Right lobe of liver (tissue), 6 donors: Measurements from ENCODE around the gene LMAN2L. TPM values are rescaled to one million over a fixed set of nuclear protein-coding genes. Genes with fewer than 3 reads are reported as not detected.

Experiments
- ATAC-seq, 4 donors: fragments of 200-7000 bp; cut with Tn5 transposase; one replicate each; pipeline ENCODE4 v1.9.1; 2020; ENCODE audit warnings: mild to moderate bottlenecking in 4 of 4, moderate library complexity in 4 of 4
- DNase-seq, 3 donors: peaks; one replicate each; pipeline ENCODE4 v3.0.0-alpha.2; 2020
- H3K27ac ChIP-seq, 3 donors: fragments of 200-600 bp; one replicate each; pipeline ENCODE4 v1.8.0; 2022
- H3K27me3 ChIP-seq, 2 donors: fragments of 200-600 bp; one replicate each; pipeline ENCODE4 v1.8.0; 2022
- H3K36me3 ChIP-seq, 4 donors: fragments of 200-600 bp; sonication (generic) in 1 of 4; one replicate each; pipeline versions ENCODE4 v1.5.1 to v1.8.0; 2017 to 2022; ENCODE audit warnings: control low read depth in 1 of 4
- H3K4me1 ChIP-seq, 4 donors: fragments of 200-600 bp; sonication (generic) in 1 of 4; one replicate each; pipeline versions ENCODE4 v1.5.1 to v1.8.0; 2017 to 2022; ENCODE audit warnings: control low read depth in 1 of 4
- H3K4me3 ChIP-seq, 3 donors: fragments of 200-600 bp; one replicate each; pipeline ENCODE4 v1.8.0; 2022
- H3K9me3 ChIP-seq, 4 donors: fragments of 200-600 bp; sonication (generic) in 1 of 4; one replicate each; pipeline versions ENCODE4 v1.5.1 to v1.8.0; 2017 to 2022; ENCODE audit warnings: control low read depth in 1 of 4
- POLR2A ChIP-seq: fragments of 450-650 bp; IDR thresholded peaks from one replicate; pipeline ENCODE4 v1.6.1; 2017; ENCODE audit warnings: antibody characterized with exemption, mild to moderate bottlenecking
- WGBS: methylation state at CpG from one replicate; pipeline ENCODE4 v1.1.6; 2018; ENCODE audit warnings: low coverage, low lambda C conversion rate; ENCODE audit not compliant: insufficient coverage; ENCODE audit errors: missing lambda C conversion rate; 5-methylcytosine and 5-hydroxymethylcytosine counted together
- intact Hi-C, 2 donors: fragments of 100-400 bp; cut with DNase I; formaldehyde crosslinking; loops; one replicate each; pipeline versions ENCODE4 v1.11.2 to v1.14.1; 2022
- total RNA-seq, 6 experiments: library from RNA; depleted of rRNA in 2 of 6; stranded (reverse); fragments of >200 nt in 2 of 6; fragmentation: NEBNext Ultra II Directional in 3 of 6; extraction: Animal tissue kit (Norgen Biotek cat#: 25700) in 3 of 6; gene quantifications; one replicate each; pipeline versions ENCODE4 v1.1.0 to v1.2.4, GENCODE V29; 2016 to 2023
- TF ChIP-seq, protein P1 (sequence below), 4 donors: fragments of 200-600 bp in 3 of 4; fragments of 450-650 bp in 1 of 4; IDR thresholded peaks; one replicate each; pipeline versions ENCODE4 v1.5.1 to v1.8.0; 2016 to 2022; ENCODE audit warnings: antibody characterized with exemption in 4 of 4, mild to moderate bottlenecking in 2 of 4
- donor health status: DM: no; HTN: yes; CAD: no.
- donor health status: DM: no; HTN: no; CAD: no.
- donor health status: DM: no; HTN: no; CAD: no.
- donor health status: DM: no; HTN: yes; CAD: no.
- donor health status: DM: no; HTN: yes; CAD: no.

LMAN2L gene
- total RNA-seq, 6 experiments from 2014 or later: 5.5 to 17.8 (median 11.3) TPM

DNA sequence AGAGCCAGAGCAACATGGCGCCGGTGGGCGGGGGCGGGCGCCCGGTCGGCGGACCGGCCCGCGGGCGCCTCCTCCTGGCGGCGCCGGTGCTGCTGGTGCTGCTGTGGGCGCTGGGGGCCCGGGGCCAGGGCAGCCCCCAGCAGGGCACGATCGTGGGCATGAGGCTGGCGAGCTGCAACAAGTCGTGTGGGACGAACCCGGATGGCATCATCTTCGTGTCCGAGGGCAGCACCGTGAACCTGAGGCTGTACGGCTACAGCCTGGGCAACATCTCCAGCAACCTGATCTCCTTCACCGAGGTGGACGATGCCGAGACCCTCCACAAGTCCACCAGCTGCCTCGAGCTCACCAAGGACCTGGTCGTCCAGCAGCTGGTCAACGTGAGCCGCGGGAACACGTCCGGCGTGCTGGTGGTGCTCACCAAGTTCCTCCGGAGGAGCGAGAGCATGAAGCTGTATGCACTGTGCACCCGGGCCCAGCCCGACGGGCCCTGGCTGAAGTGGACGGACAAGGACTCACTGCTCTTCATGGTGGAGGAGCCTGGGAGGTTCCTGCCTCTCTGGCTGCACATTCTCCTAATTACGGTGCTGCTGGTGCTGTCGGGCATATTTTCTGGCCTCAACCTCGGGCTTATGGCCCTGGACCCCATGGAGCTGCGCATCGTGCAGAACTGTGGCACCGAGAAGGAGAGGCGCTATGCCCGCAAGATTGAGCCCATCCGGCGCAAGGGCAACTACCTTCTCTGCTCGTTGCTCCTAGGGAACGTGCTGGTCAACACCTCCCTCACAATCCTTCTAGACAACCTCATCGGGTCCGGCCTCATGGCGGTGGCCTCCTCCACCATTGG is 21.3 kb upstream of the LMAN2L start:
- ATAC-seq (peak; percentile 8 to 28 (median 14)), DNase-seq (peak; percentile 53 to 71 (median 54))
- no peaks in the 10 kb centered on the region for H3K27me3 ChIP-seq
- no peaks in the 10 kb centered on the region for H3K36me3 ChIP-seq
- H3K4me3 ChIP-seq: peak overlapping the region; percentile 56 to 70 (median 67)
- intact Hi-C loops: no loop called here
- 8% methylated on average over 4 of the region's 59 CpGs for WGBS
- no peaks in the 10 kb centered on the region for H3K9me3 ChIP-seq
- H3K27ac ChIP-seq: peak overlapping the region; percentile 62 to 76 (median 76)
- TF ChIP-seq, protein P1, sequence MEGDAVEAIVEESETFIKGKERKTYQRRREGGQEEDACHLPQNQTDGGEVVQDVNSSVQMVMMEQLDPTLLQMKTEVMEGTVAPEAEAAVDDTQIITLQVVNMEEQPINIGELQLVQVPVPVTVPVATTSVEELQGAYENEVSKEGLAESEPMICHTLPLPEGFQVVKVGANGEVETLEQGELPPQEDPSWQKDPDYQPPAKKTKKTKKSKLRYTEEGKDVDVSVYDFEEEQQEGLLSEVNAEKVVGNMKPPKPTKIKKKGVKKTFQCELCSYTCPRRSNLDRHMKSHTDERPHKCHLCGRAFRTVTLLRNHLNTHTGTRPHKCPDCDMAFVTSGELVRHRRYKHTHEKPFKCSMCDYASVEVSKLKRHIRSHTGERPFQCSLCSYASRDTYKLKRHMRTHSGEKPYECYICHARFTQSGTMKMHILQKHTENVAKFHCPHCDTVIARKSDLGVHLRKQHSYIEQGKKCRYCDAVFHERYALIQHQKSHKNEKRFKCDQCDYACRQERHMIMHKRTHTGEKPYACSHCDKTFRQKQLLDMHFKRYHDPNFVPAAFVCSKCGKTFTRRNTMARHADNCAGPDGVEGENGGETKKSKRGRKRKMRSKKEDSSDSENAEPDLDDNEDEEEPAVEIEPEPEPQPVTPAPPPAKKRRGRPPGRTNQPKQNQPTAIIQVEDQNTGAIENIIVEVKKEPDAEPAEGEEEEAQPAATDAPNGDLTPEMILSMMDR (IDR thresholded peaks at IDR 0.05): peak; percentile 42 to 80 (median 64)
- peak; percentile 71 for TF ChIP-seq POLR2A
- H3K4me1 ChIP-seq: peaks cover 0 to 39% (median 6%) of the 10 kb centered on the region in 4 donors

DNA sequence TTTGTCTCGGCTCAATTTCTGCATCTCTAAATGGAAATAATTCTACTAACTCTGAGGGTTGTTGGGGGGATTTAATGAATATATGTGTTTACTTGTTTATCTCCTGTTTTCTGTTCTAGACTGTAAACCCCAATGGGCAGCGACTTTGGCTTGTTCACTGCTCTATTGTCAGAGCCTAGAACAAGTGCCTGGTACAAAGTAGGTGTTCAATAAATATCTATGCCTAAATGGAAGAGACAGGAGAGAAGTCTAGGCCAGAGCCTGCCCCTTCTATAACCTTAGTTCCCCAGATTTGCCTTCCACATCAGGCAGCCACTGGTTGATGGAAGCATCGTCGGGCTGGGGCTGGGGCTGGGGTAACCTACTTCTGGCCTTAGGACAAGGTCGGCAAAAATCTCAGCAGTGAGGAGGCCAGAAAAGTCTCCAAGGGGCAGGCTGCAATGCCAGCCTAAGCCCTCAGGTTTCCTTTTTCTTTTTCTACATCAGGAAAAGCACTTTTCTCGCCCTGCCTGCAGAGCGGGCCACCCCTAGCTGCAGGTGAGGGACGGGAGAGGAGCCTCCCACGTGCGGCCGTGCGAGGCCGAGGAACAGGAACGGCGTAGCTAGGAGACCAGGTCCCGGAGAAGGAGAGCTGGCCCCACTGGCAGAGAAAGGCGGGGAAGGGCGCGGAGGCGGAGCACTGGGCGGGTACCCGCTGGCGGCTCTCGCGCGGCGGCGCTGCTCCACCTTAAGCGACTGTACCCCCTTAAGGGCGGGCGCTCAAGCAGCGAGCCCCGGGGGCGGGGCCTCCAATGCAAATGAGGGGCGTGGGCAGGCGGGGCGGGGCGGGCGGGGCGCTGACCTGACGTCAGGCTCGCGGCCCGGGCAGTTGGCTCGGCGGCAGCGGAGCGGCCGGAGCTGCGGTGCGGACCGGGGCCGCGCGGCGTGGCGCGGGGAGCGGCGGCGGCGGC is 20.4 kb upstream of the LMAN2L start, which contains the start of gene CNNM4:
TSS of gene CNNM4 (plus strand) at position 867 of the 950 bp plus-strand sequence. CDS start 98 bp downstream, outside the sequence.
- no peak for TF ChIP-seq POLR2A
- TF ChIP-seq, protein P1 (IDR thresholded peaks at IDR 0.05): no peak
- Histone ChIP-seq H3K27ac (peak within 1 kb of the TSS; percentile 62 to 76 (median 76)), H3K9me3 (no peaks in the 10 kb centered on the region), H3K4me1 (peaks cover 0 to 39% (median 6%) of the 10 kb centered on the region in 4 donors), H3K27me3 (no peaks in the 10 kb centered on the region), H3K4me3 (peak within 1 kb of the TSS; percentile 56 to 70 (median 67)), H3K36me3 (no peaks in the 10 kb centered on the region)
- WGBS: 48% methylated on average over 6 of the region's 62 CpGs
- ATAC-seq: peak; percentile 94 to 97 (median 94)
- peak; percentile 97 to 98 (median 98) for DNase-seq
- intact Hi-C loops: no loop called here

DNA sequence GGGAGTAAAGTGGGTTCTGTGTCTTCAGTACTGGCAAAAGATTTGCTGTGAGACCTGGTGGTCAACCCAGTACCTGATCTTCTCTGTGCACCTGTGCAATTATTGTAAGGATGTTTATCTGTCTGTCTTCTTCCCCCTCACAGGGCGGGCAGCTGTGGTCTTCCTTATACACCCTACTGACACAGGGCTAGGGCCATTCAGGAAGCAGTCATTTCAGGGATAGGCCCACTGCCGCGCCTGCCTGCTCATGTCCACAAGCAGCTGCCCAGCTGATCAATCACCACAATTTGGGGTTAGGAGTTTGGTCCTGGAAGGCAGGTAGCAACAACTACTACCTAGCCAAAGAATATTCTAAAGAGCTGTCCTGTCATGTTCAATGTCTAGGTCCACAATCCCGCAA is 19.7 kb upstream of the LMAN2L start:
- no peaks in the 10 kb centered on the region for H3K27me3 ChIP-seq
- no peaks in the 10 kb centered on the region for H3K9me3 ChIP-seq
- H3K4me1 ChIP-seq: peaks cover 0 to 38% (median 6%) of the 10 kb centered on the region in 4 donors
- no peak overlapping the region for H3K27ac ChIP-seq
- H3K36me3 ChIP-seq: no peaks in the 10 kb centered on the region
- intact Hi-C loops: no loop called here
- ATAC-seq (no peak), DNase-seq (peak in 1 of 3 donors; percentile 38)
- 83% methylated on average over 2 of the region's 4 CpGs for WGBS
- no peak overlapping the region for H3K4me3 ChIP-seq
- no peak for TF ChIP-seq POLR2A
- TF ChIP-seq, protein P1 (IDR thresholded peaks at IDR 0.05): no peak

DNA sequence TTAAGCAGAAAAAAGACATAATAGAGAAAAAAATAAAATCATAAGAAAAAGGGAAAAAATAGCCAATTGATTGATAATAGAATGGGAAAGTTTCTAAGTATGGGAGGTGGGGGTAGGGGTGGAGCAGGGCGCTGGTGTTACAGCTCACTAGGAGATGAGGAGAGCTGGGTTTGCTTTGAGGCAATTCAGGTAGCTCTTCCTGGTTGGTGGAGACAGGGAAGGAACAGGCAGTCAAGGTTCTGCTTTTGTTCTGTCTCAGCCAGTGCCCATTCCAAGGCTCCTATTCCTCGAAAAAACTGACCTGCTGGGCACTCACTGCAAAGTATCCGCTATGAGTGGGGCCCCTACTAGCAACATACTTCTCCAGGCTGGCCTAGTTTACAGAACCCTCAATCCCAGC is 19.1 kb upstream of the LMAN2L start:
- no peak for ATAC-seq
- no peaks in the 10 kb centered on the region for H3K9me3 ChIP-seq
- DNase-seq: peak in 1 of 3 donors; percentile 15
- TF ChIP-seq, protein P1 (IDR thresholded peaks at IDR 0.05): no peak
- TF ChIP-seq POLR2A: no peak
- peaks cover 0 to 32% (median 6%) of the 10 kb centered on the region in 4 donors for H3K4me1 ChIP-seq
- intact Hi-C loops: no loop called here
- H3K27me3 ChIP-seq: no peaks in the 10 kb centered on the region
- 85% methylated on average over 2 of the region's 3 CpGs for WGBS
- H3K27ac ChIP-seq: no peak overlapping the region
- no peaks in the 10 kb centered on the region for H3K36me3 ChIP-seq
- H3K4me3 ChIP-seq: no peak overlapping the region
